Fibroblast of villous mesenchyme (primary cell): ENCODE data around the gene OMA1. TPM values are rescaled to one million over a fixed set of nuclear protein-coding genes. Genes with fewer than 3 reads are reported as not detected.
A peak's percentile ranks its signal among the peaks of the same experiment; 100 is the strongest.

ENCODE experiments used
- DNase-seq: peaks from one replicate; pipeline ENCODE4 v3.0.0-alpha.2; 2010; ENCODE audit warnings: low read depth
- H3K4me3 ChIP-seq: 2 replicates; pipeline ENCODE4 v1.5.1; 2011; ENCODE audit warnings: low read depth, mild to moderate bottlenecking, low read length
- CTCF ChIP-seq: IDR thresholded peaks from 2 replicates; pipeline ENCODE4 v1.5.1; 2012; ENCODE audit warnings: low read depth, mild to moderate bottlenecking, low read length; ENCODE audit not compliant: insufficient read depth
- total RNA-seq: library from RNA; depleted of rRNA; stranded (reverse); fragments of >200 nt; gene quantifications from 2 replicates; pipeline ENCODE4 v1.2.3, GENCODE V29; 2012

OMA1 gene
- total RNA-seq, 1 donor, result 26.8 TPM

DNA sequence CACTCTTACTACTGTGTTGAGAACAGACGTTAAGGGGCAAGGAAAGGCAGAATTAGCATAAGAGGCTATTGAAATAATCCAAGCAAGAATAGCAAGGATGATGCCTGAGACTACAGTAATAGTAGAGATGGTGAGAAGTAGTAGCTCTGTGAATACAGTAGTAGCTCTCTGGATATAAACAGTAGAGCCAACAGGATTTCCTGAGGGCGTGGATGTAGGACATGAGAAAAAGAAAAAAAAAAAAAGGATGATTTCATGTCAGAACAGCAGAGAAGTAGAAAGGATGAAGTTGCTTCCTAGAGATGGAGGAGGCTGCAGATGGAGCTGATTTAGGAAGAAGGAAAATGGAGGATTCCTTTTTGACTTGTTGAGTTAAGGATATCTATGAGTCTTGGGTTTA lies 112.3 kb downstream of the OMA1 start:
- no peak for DNase-seq
- TF ChIP-seq CTCF, result no peak
- H3K4me3 ChIP-seq, result no peak overlapping the region

GRCh38 chr1:58432851-58433668 lies 113.5 kb downstream of the OMA1 start:
- peak; percentile 74 for DNase-seq
- TF ChIP-seq CTCF, result peak; percentile 10

GRCh38 chr1:58431901-58432620 lies 114.5 kb downstream of the OMA1 start:
- TF ChIP-seq CTCF, result no peak
- no peak for DNase-seq
- no peak overlapping the region for H3K4me3 ChIP-seq

More at GRCh38 chr1:58432851-58433668, 113.5 kb downstream of the OMA1 start:
- no peak overlapping the region for H3K4me3 ChIP-seq

Other genes with a start within 250 kb of the OMA1 start
- gene TACSTD2, start 30.5 kb upstream of the OMA1 start, total RNA-seq, result 0.97 and 17.7 TPM in 2 replicates
- 19.0 and 25.0 TPM in 2 replicates for gene MYSM1, start 153.3 kb upstream of the OMA1 start, total RNA-seq
- 71.2 and 84.6 TPM in 2 replicates for gene JUN, start 237.3 kb upstream of the OMA1 start, total RNA-seq